ENCODE results near the gene SDR42E2. TPM values are rescaled to one million over a fixed set of nuclear protein-coding genes. Genes with fewer than 3 reads are reported as not detected.

The SDR42E2 gene
- total RNA-seq, 1 donor from 2014 or later, result not detected

DNA sequence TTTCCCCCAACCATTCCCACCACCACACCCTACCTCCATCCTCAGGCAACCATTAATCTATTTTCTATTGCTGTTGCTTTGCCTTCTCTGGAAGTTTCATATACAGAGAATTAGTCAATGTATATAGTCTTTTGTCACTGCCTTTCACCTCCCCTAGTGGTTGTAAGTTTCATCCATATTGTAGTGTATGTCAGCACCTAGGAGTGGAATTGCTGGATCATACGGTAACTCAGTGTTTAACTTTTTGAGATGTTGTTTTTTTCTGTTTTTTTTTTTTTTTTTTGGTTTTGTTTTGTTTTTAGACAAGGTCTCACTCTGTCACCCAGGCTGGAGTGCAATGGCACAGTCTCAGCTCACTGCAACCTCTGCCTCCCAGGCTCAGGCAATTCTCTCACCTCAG, 60.7 kb downstream of the SDR42E2 start:
- no peaks in the 10 kb centered on the region for H3K9me3 ChIP-seq
- peaks cover 0 to 11% of the 10 kb centered on the region in 2 donors for H3K36me3 ChIP-seq
- H3K27ac ChIP-seq, result no peak overlapping the region
- H3K27me3 ChIP-seq, result no peaks in the 10 kb centered on the region
- no peak for DNase-seq (ENCODE audit: extremely low spot score in 2 of 2)
- peaks cover 26% of the 10 kb centered on the region for H3K4me1 ChIP-seq
- TF ChIP-seq POLR2AphosphoS5 (IDR thresholded peaks at IDR 0.05; ENCODE audit: insufficient read depth in 1 of 2, low read depth in 1 of 2) (no peak), POLR2A (IDR thresholded peaks at IDR 0.05) (no peak)
- TF ChIP-seq, protein P1, sequence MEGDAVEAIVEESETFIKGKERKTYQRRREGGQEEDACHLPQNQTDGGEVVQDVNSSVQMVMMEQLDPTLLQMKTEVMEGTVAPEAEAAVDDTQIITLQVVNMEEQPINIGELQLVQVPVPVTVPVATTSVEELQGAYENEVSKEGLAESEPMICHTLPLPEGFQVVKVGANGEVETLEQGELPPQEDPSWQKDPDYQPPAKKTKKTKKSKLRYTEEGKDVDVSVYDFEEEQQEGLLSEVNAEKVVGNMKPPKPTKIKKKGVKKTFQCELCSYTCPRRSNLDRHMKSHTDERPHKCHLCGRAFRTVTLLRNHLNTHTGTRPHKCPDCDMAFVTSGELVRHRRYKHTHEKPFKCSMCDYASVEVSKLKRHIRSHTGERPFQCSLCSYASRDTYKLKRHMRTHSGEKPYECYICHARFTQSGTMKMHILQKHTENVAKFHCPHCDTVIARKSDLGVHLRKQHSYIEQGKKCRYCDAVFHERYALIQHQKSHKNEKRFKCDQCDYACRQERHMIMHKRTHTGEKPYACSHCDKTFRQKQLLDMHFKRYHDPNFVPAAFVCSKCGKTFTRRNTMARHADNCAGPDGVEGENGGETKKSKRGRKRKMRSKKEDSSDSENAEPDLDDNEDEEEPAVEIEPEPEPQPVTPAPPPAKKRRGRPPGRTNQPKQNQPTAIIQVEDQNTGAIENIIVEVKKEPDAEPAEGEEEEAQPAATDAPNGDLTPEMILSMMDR (IDR thresholded peaks at IDR 0.05), result no peak
- intact Hi-C loops (cut with DNase I), result no loop called here
- no peak overlapping the region for H3K4me3 ChIP-seq

DNA sequence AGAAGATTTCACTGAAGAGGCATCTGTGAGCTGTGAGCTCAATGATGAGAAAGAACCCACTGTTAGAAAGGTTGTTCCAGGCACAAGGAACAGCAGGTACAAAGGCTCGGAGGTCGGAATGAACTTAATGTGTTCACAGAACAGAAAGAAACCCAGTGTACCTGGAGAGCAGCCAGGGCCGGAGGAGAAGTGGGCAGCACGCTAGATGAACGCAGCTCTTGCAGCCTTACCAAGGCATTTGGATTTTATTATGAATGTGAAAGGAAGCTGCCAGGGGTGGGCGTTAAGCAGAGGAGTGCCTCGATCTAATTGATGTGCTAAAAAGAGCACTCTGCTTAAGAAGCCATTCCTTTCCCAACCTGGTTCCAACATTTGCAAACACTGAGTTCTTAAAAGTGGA, 62.8 kb downstream of the SDR42E2 start:
- no peak for TF ChIP-seq POLR2AphosphoS5 (IDR thresholded peaks at IDR 0.05; ENCODE audit: insufficient read depth in 1 of 2, low read depth in 1 of 2)
- no peak for TF ChIP-seq POLR2A (IDR thresholded peaks at IDR 0.05)
- TF ChIP-seq, protein P1 (IDR thresholded peaks at IDR 0.05), result no peak
- Histone ChIP-seq H3K36me3 (peaks cover 0 to 24% of the 10 kb centered on the region in 2 donors), H3K27me3 (no peaks in the 10 kb centered on the region), H3K9me3 (no peaks in the 10 kb centered on the region), H3K4me3 (no peak overlapping the region), H3K4me1 (peaks cover 18% of the 10 kb centered on the region), H3K27ac (peak overlapping the region; percentile 6)
- intact Hi-C loops (cut with DNase I), result no loop called here
- DNase-seq (ENCODE audit: extremely low spot score in 2 of 2), result no peak

DNA sequence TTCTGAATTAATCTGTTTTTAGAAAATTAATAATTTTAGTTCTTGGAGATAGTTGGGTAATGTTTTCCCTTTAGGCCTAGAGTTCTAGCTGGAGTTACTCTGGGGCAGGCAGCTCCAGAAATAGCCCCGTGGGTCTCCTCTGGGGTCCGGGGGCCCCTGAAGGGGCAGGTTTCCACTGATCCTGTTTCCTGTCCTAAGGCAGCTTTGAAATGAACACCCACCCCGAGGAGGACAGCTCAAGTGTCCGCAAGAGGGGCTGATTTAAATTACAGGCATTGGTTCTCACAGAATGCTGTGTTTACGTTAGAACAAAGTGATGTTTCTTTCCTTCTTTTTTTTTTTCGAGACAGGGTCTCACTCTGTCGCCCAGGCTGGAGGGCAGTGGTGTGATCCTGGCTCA, 67.6 kb downstream of the SDR42E2 start:
- peaks cover 3 to 40% of the 10 kb centered on the region in 2 donors for H3K36me3 ChIP-seq
- peaks cover 21% of the 10 kb centered on the region for H3K4me1 ChIP-seq
- no peak overlapping the region for H3K4me3 ChIP-seq
- DNase-seq (ENCODE audit: extremely low spot score in 2 of 2), result no peak
- no peak overlapping the region for H3K27ac ChIP-seq
- TF ChIP-seq, protein P1 (IDR thresholded peaks at IDR 0.05), result no peak
- no peaks in the 10 kb centered on the region for H3K27me3 ChIP-seq
- intact Hi-C loops (cut with DNase I), result no loop called here
- H3K9me3 ChIP-seq, result no peaks in the 10 kb centered on the region

DNA sequence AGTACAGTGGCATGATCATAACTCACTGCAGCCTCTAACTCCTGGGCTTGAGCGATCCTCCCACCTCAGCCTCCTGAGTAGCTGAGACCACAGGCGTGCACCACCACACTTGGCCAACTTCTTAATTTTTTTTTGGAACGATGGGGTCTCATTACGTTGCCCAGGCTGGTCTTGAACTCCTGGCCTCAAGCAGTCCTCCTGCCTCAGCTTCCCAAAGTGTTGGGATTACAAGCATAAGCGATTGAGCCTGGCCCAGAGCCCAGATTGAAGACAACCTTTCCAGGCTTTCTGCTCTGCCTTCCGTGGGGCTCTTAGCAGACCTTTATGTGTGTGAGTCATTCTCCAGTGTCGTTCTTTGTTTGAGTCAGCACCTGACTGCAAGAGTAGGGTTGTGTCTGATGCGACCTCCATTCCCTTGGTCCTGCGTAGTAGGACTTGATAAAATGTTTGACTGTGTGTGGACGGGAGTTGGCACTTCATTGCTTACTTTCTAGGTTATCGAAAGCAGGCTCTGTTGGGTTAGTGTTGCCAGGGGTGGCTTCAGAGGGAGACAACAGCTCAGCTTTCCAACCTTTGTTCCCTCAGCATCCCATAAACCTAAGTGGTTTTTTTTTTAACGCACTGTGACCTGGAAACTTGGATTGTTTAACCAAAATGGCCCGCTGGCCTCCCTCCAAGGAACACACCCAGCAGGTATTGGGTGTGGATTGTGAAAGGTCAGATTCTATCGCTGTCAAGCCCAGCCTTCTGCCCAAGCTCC, 70.2 kb downstream of the SDR42E2 start:
- Histone ChIP-seq H3K4me3 (no peak overlapping the region), H3K27ac (peak overlapping the region; percentile 48), H3K36me3 (peaks cover 3 to 32% of the 10 kb centered on the region in 2 donors), H3K27me3 (no peaks in the 10 kb centered on the region), H3K4me1 (peaks cover 12% of the 10 kb centered on the region), H3K9me3 (no peaks in the 10 kb centered on the region)
- TF ChIP-seq POLR2AphosphoS5 (IDR thresholded peaks at IDR 0.05; ENCODE audit: insufficient read depth in 1 of 2, low read depth in 1 of 2) (no peak), POLR2A (IDR thresholded peaks at IDR 0.05) (no peak)
- TF ChIP-seq, protein P1 (IDR thresholded peaks at IDR 0.05), result no peak
- intact Hi-C loops (cut with DNase I), result no loop called here
- DNase-seq (ENCODE audit: extremely low spot score in 2 of 2), result no peak

DNA sequence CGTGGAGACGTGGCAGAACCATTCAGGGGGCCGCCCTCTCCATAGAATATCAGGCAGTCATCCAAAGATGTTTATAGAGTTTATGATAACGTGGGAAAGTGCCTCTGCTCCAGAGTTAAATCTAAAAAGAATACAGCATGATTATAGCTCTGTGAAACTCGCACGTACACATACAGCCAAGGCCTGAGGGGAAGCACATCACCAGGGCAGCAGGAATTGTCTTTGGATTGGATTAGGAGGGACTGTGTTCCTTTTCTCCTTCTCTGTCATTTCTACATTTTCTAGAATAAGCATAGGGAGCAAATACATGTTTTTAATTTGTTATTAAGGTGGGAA, 70.7 kb downstream of the SDR42E2 start:
- H3K27me3 ChIP-seq, result no peaks in the 10 kb centered on the region
- no peaks in the 10 kb centered on the region for H3K9me3 ChIP-seq
- H3K36me3 ChIP-seq, result peaks cover 3 to 29% of the 10 kb centered on the region in 2 donors
- intact Hi-C loops (cut with DNase I), result no loop called here
- TF ChIP-seq, protein P1 (IDR thresholded peaks at IDR 0.05), result no peak
- TF ChIP-seq POLR2A (IDR thresholded peaks at IDR 0.05) (no peak), POLR2AphosphoS5 (IDR thresholded peaks at IDR 0.05; ENCODE audit: insufficient read depth in 1 of 2, low read depth in 1 of 2) (no peak)
- H3K4me3 ChIP-seq, result no peak overlapping the region
- no peak for DNase-seq (ENCODE audit: extremely low spot score in 2 of 2)
- H3K4me1 ChIP-seq, result peaks cover 15% of the 10 kb centered on the region
- H3K27ac ChIP-seq, result no peak overlapping the region

All from vagina (tissue), 2 donors.